Activated naive CD8-positive, alpha-beta T cell treated with anti-CD3 and anti-CD28 coated beads, Interleukin-2, amount 10 ng/mL, durations not matched to agents 7 days and 5 days (primary cell): ENCODE measurements around the gene RDH5. TPM values are rescaled to one million over a fixed set of nuclear protein-coding genes. Genes with fewer than 3 reads are reported as not detected.

Experiments used
- ATAC-seq: fragments of 150-1000 bp; cut with Tn5 transposase; one replicate; pipeline ENCODE4 v1.10.0; 2021; ENCODE audit warnings: low read depth, moderate library complexity
- POLR2A ChIA-PET: fragments of 350-600 bp; sonication (Branson Sonifier 250); formaldehyde crosslinking; loops from one replicate; lab custom pipeline; 2021; ENCODE audit warnings: antibody characterized with exemption; lab: Charles Lee
- DNase-seq: peaks from one replicate; pipeline ENCODE4 v3.0.0; 2021
- H3K27ac Mint-ChIP-seq: one replicate; pipeline ENCODE4 v1.8.0; 2022; ENCODE audit warnings: mild to moderate bottlenecking, mixed read lengths
- H3K27me3 Mint-ChIP-seq: one replicate; pipeline ENCODE4 v1.8.0; 2022; ENCODE audit warnings: mild to moderate bottlenecking, moderate library complexity, mixed read lengths
- H3K36me3 Mint-ChIP-seq: one replicate; pipeline ENCODE4 v1.8.0; 2021; ENCODE audit warnings: mild to moderate bottlenecking, mixed read lengths
- H3K4me1 Mint-ChIP-seq: one replicate; pipeline ENCODE4 v1.8.0; 2021; ENCODE audit warnings: mixed read lengths
- H3K4me3 Mint-ChIP-seq: one replicate; pipeline ENCODE4 v1.8.0; 2022; ENCODE audit warnings: mild to moderate bottlenecking, moderate library complexity, mixed read lengths
- H3K9me3 Mint-ChIP-seq: one replicate; pipeline ENCODE4 v1.8.0; 2021; ENCODE audit warnings: mixed read lengths
- total RNA-seq, 2 experiments: library from RNA; stranded (reverse); gene quantifications; one replicate each; pipeline ENCODE4 v1.2.3, GENCODE V29; 2021

The RDH5 gene
- total RNA-seq = 10 to 100 TPM; 19.0 to 21.2 TPM

GRCh38 chr12:55720071-55720564 is at the start of gene RDH5:
TSS of gene RDH5 (plus strand) at chr12:55720393. CDS start at chr12:55721185, 792 bp downstream.
- H3K4me3 Mint-ChIP-seq = no peak within 1 kb of the TSS
- peaks cover 16% of the 10 kb centered on the region for H3K36me3 Mint-ChIP-seq
- POLR2A ChIA-PET = interaction anchor here (0.6 to 2.4 kb wide), 2 partner anchors 9 to 19 kb away, joined by 3 to 17 read pairs; partner anchors contain the start of gene CD63
- H3K27me3 Mint-ChIP-seq = no peaks in the 10 kb centered on the region
- peaks cover 51% of the 10 kb centered on the region for H3K4me1 Mint-ChIP-seq
- DNase-seq (no peak), ATAC-seq (no peak)
- H3K27ac Mint-ChIP-seq = no peak within 1 kb of the TSS
- no peaks in the 10 kb centered on the region for H3K9me3 Mint-ChIP-seq

GRCh38 chr12:55671746-55672145 is 48.4 kb upstream of the RDH5 start:
- no peaks in the 10 kb centered on the region for H3K9me3 Mint-ChIP-seq
- ATAC-seq (no peak), DNase-seq (no peak)
- POLR2A ChIA-PET = no interaction called here
- H3K4me3 Mint-ChIP-seq = no peak overlapping the region
- H3K4me1 Mint-ChIP-seq = no peaks in the 10 kb centered on the region
- H3K27me3 Mint-ChIP-seq = peaks cover 20% of the 10 kb centered on the region
- H3K36me3 Mint-ChIP-seq = no peaks in the 10 kb centered on the region
- H3K27ac Mint-ChIP-seq = no peak overlapping the region

GRCh38 chr12:55673638-55674037 is 46.6 kb upstream of the RDH5 start:
- H3K4me3 Mint-ChIP-seq = no peak overlapping the region
- DNase-seq (no peak), ATAC-seq (no peak)
- peaks cover 24% of the 10 kb centered on the region for H3K27me3 Mint-ChIP-seq
- H3K4me1 Mint-ChIP-seq = no peaks in the 10 kb centered on the region
- H3K9me3 Mint-ChIP-seq = no peaks in the 10 kb centered on the region
- H3K36me3 Mint-ChIP-seq = no peaks in the 10 kb centered on the region
- no peak overlapping the region for H3K27ac Mint-ChIP-seq
- POLR2A ChIA-PET = no interaction called here

- no peak overlapping the region for H3K4me3 Mint-ChIP-seq
- ATAC-seq = no peak
- no peaks in the 10 kb centered on the region for H3K4me1 Mint-ChIP-seq
- POLR2A ChIA-PET = no interaction called here
- H3K27me3 Mint-ChIP-seq = peaks cover 33% of the 10 kb centered on the region
- no peak overlapping the region for H3K27ac Mint-ChIP-seq
- no peaks in the 10 kb centered on the region for H3K36me3 Mint-ChIP-seq
- H3K9me3 Mint-ChIP-seq = no peaks in the 10 kb centered on the region
- no peak for DNase-seq
These were observed 44.5 kb upstream of the RDH5 start for GRCh38 chr12:55675666-55676065.

- no peak overlapping the region for H3K27ac Mint-ChIP-seq
- H3K27me3 Mint-ChIP-seq = peaks cover 43% of the 10 kb centered on the region
- POLR2A ChIA-PET = no interaction called here
- no peaks in the 10 kb centered on the region for H3K36me3 Mint-ChIP-seq
- H3K4me3 Mint-ChIP-seq = no peak overlapping the region
- ATAC-seq (no peak), DNase-seq (no peak)
- peaks cover 5% of the 10 kb centered on the region for H3K4me1 Mint-ChIP-seq
- no peaks in the 10 kb centered on the region for H3K9me3 Mint-ChIP-seq
These were observed 43.5 kb upstream of the RDH5 start for GRCh38 chr12:55676707-55677106.

- peaks cover 50% of the 10 kb centered on the region for H3K27me3 Mint-ChIP-seq
- ATAC-seq (no peak), DNase-seq (no peak)
- POLR2A ChIA-PET = no interaction called here
- H3K9me3 Mint-ChIP-seq = no peaks in the 10 kb centered on the region
- no peak overlapping the region for H3K27ac Mint-ChIP-seq
- no peaks in the 10 kb centered on the region for H3K36me3 Mint-ChIP-seq
- peaks cover 5% of the 10 kb centered on the region for H3K4me1 Mint-ChIP-seq
- no peak overlapping the region for H3K4me3 Mint-ChIP-seq
These were observed 40.5 kb upstream of the RDH5 start for GRCh38 chr12:55679691-55680090.

GRCh38 chr12:55681142-55682077 is 38.8 kb upstream of the RDH5 start:
- H3K27ac Mint-ChIP-seq = no peak overlapping the region
- ATAC-seq = peak; percentile 29

GRCh38 chr12:55682087-55682796 is 38.0 kb upstream of the RDH5 start:
- H3K4me1 Mint-ChIP-seq = peaks cover 8% of the 10 kb centered on the region
- DNase-seq = no peak
- ATAC-seq = no peak
- no peaks in the 10 kb centered on the region for H3K9me3 Mint-ChIP-seq
- POLR2A ChIA-PET = no interaction called here
- H3K27me3 Mint-ChIP-seq = peaks cover 34% of the 10 kb centered on the region
- no peak overlapping the region for H3K4me3 Mint-ChIP-seq
- H3K27ac Mint-ChIP-seq = no peak overlapping the region
- H3K36me3 Mint-ChIP-seq = no peaks in the 10 kb centered on the region

More at GRCh38 chr12:55681142-55682077, 38.8 kb upstream of the RDH5 start:
- Mint-ChIP-seq H3K27me3 (peaks cover 34% of the 10 kb centered on the region), H3K4me3 (peak overlapping the region; percentile 47), H3K36me3 (no peaks in the 10 kb centered on the region), H3K9me3 (no peaks in the 10 kb centered on the region), H3K4me1 (peaks cover 5% of the 10 kb centered on the region)
- POLR2A ChIA-PET = no interaction called here
- DNase-seq = no peak

GRCh38 chr12:55683676-55684075 is 36.5 kb upstream of the RDH5 start:
- Mint-ChIP-seq H3K9me3 (no peaks in the 10 kb centered on the region), H3K4me3 (no peak overlapping the region), H3K27me3 (peaks cover 32% of the 10 kb centered on the region), H3K4me1 (peaks cover 12% of the 10 kb centered on the region), H3K27ac (no peak overlapping the region), H3K36me3 (no peaks in the 10 kb centered on the region)
- POLR2A ChIA-PET = no interaction called here
- ATAC-seq (no peak), DNase-seq (no peak)

- POLR2A ChIA-PET = no interaction called here
- Mint-ChIP-seq H3K36me3 (no peaks in the 10 kb centered on the region), H3K9me3 (no peaks in the 10 kb centered on the region), H3K27ac (no peak overlapping the region), H3K27me3 (peaks cover 28% of the 10 kb centered on the region), H3K4me3 (no peak overlapping the region), H3K4me1 (peaks cover 12% of the 10 kb centered on the region)
- ATAC-seq (no peak), DNase-seq (no peak)
These were observed 35.3 kb upstream of the RDH5 start for GRCh38 chr12:55684761-55685370.

- POLR2A ChIA-PET = no interaction called here
These were observed 34.5 kb upstream of the RDH5 start for GRCh38 chr12:55685671-55686070.

GRCh38 chr12:55686366-55687010 is 33.7 kb upstream of the RDH5 start:
- H3K27ac Mint-ChIP-seq = no peak overlapping the region
- no peaks in the 10 kb centered on the region for H3K9me3 Mint-ChIP-seq
- no peak for DNase-seq
- H3K27me3 Mint-ChIP-seq = peaks cover 20% of the 10 kb centered on the region
- ATAC-seq = no peak
- peaks cover 7% of the 10 kb centered on the region for H3K4me1 Mint-ChIP-seq
- H3K4me3 Mint-ChIP-seq = no peak overlapping the region
- POLR2A ChIA-PET = no interaction called here
- H3K36me3 Mint-ChIP-seq = no peaks in the 10 kb centered on the region

More at GRCh38 chr12:55685671-55686070, 34.5 kb upstream of the RDH5 start:
- Mint-ChIP-seq H3K36me3 (no peaks in the 10 kb centered on the region), H3K27me3 (peaks cover 25% of the 10 kb centered on the region), H3K9me3 (no peaks in the 10 kb centered on the region), H3K27ac (no peak overlapping the region), H3K4me1 (peaks cover 12% of the 10 kb centered on the region), H3K4me3 (no peak overlapping the region)
- DNase-seq = no peak
- ATAC-seq = no peak

GRCh38 chr12:55687746-55688145 is 32.4 kb upstream of the RDH5 start:
- Mint-ChIP-seq H3K36me3 (no peaks in the 10 kb centered on the region), H3K27ac (no peak overlapping the region)
- DNase-seq = no peak

More at GRCh38 chr12:55687746-55688145, 32.4 kb upstream of the RDH5 start:
- Mint-ChIP-seq H3K9me3 (no peaks in the 10 kb centered on the region), H3K4me1 (peaks cover 7% of the 10 kb centered on the region), H3K27me3 (peaks cover 14% of the 10 kb centered on the region), H3K4me3 (no peak overlapping the region)
- ATAC-seq = no peak
- POLR2A ChIA-PET = no interaction called here
